ENCODE measurements around the gene GIMAP2.
"Not testable (repeated sequence)": the region's sequence is repeated elsewhere in the genome, so short reads cannot be mapped to it uniquely, and the experiment has no call there.

The GIMAP2 gene

GRCh38 chr7:150675714-150676113 lies 9.8 kb upstream of the GIMAP2 start:
- no peak overlapping the region for H3K4me3 ChIP-seq (ENCODE audit: low read depth, low read length)

DNA sequence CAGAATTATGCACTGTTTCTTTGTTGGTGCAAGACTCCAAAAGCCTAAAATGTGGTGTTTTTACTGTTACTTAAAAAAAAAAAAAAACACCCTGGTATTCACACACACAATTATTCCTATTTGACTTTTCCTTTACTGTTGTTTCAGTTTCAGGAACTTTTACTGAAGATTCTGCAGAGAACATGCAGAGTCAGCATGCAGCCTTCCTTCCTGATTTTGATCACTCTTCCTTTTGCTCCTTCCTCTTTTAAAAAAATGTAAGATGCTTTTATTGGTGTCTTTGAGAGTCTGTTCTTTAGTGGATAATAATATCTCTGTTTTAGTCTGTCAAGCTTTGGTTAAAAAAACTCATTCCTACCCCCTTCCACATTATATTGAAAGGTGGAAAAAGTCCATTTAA lies 9.2 kb upstream of the GIMAP2 start:
- H3K4me3 ChIP-seq (ENCODE audit: low read depth, low read length); DNase-seq (ENCODE audit: low read depth): not testable (repeated sequence)

More at GRCh38 chr7:150675714-150676113, 9.8 kb upstream of the GIMAP2 start:
- DNase-seq (ENCODE audit: low read depth): no peak

DNA sequence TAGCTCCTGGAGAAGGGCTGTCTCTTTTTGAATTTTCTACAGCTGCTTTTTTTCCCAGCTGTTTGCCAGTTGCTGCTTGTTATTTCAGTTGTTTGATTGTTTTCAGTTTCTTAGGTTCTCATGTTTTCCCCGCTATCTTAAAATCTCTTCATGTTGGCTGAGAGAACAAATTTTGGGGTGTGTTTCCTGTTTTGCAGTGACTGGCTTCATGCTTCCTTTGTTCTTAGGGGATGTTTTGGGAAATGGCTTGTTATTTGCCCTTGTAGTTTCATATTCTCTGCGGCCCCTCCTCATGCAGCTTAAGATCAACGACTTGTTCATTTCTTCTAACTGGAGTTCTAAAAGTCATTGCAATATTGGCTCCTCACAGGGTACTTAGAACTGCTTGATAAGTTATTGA lies 8.7 kb upstream of the GIMAP2 start:
- not testable (repeated sequence) for DNase-seq (ENCODE audit: low read depth); H3K4me3 ChIP-seq (ENCODE audit: low read depth, low read length)

GRCh38 chr7:150678601-150679000 lies 6.9 kb upstream of the GIMAP2 start:
- not testable (repeated sequence) for H3K4me3 ChIP-seq (ENCODE audit: low read depth, low read length); DNase-seq (ENCODE audit: low read depth)

DNA sequence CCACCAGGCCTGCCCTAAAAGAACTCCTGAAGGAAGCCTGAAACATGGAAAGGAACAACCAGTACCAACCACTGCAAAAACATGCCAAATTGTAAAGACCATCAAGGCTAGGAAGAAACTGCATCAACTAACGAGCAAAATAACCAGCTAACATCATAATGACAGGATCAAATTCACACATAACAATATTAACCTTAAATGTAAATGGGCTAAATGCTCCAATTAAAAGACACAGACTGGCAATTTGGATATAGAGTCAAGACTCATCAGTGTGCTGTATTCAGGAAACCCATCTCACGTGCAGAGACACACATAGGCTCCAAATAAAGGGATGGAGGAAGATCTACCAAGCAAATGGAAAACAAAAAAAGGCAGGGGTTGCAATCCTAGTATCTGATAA lies 5.1 kb upstream of the GIMAP2 start:
- not testable (repeated sequence) for H3K4me3 ChIP-seq (ENCODE audit: low read depth, low read length); DNase-seq (ENCODE audit: low read depth)

DNA sequence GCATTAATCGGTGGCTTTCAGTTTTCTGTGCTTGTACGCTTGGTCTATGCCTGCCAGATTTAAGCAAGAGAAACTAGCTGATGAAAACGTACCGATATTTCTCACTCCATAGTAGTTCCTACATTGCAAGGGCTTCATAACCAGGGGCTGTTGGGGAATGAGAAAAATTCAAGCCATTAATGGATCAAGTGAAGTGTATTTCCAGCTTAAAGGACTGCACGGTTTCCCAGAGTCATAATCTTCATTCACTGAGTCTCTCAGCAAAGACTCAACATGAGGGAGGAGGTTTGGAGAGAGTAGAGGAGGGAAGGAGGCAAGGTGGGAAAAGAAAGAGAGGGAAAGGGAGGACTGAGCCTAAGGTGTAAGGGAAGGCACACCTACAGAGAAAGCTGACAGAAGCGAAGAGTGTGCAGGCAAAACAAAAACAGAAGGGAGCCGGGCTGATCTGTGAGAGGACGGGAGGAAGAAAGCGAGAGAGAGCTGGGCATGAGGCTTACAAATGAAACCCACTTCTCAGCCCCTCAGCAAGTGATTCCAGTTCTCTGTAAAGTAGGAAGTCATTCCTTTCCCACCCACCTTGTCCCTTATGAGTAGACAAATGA lies 625 bp downstream of the GIMAP2 start:
- H3K4me3 ChIP-seq (ENCODE audit: low read depth, low read length): peak overlapping the region; percentile 33
- no peak for DNase-seq (ENCODE audit: low read depth)

- H3K4me3 ChIP-seq (ENCODE audit: low read depth, low read length): no peak overlapping the region
- DNase-seq (ENCODE audit: low read depth): no peak
Observed at GRCh38 chr7:150688630-150689029, 3.1 kb downstream of the GIMAP2 start.

- no peak for DNase-seq (ENCODE audit: low read depth)
- no peak overlapping the region for H3K4me3 ChIP-seq (ENCODE audit: low read depth, low read length)
Observed at GRCh38 chr7:150695654-150696053, 10.1 kb downstream of the GIMAP2 start.

DNA sequence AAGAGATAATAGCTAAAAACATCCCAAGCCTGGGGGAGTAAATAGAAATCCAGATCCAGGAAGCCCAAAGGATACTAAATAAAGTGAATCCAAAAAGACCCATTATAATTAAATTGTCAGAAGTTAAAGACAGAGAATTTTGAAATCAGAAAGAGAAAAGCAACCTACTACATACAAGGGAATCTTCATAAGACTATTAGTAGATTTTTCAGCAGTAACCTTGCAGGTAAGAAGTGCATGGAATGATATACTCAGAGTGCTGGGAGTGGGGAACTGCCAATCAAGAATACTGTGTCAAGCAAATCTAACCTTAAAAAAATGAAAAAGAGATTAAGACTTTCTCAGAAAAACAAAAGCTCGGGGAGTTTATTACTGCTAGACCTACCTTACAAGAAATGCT lies 17.7 kb downstream of the GIMAP2 start:
- H3K4me3 ChIP-seq (ENCODE audit: low read depth, low read length): no peak overlapping the region
- DNase-seq (ENCODE audit: low read depth): no peak

DNA sequence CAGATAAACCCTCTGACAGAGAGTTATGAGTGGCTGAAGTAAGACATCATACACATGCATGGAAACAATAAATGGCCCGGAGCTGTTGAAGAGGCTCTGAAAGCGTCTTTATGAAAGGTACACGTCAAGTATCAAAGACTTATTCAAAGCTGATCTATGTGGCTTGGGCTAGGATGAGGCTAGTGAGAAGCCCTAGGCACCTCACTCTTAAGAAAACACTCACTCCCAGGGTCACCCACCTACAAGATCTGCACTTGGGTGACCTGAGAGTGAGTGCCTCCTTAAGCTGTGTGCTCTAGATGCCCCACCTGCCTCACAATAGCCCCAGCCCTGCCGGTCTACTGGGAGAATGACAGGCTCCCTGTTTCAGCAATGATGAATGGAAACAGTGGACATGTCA lies 29.8 kb downstream of the GIMAP2 start:
- no peak for DNase-seq (ENCODE audit: low read depth)
- no peak overlapping the region for H3K4me3 ChIP-seq (ENCODE audit: low read depth, low read length)

- H3K4me3 ChIP-seq (ENCODE audit: low read depth, low read length): no peak overlapping the region
Observed at GRCh38 chr7:150715738-150716137, 30.2 kb downstream of the GIMAP2 start.

GRCh38 chr7:150716368-150716767 lies 30.9 kb downstream of the GIMAP2 start, which contains the start of gene GIMAP1:
TSS of gene GIMAP1 (plus strand) at chr7:150716613. CDS start at chr7:150719048, 2,435 bp downstream.
- no peak for DNase-seq (ENCODE audit: low read depth)
- no peak within 1 kb of the TSS for H3K4me3 ChIP-seq (ENCODE audit: low read depth, low read length)

More at GRCh38 chr7:150715738-150716137, 30.2 kb downstream of the GIMAP2 start:
- no peak for DNase-seq (ENCODE audit: low read depth)

GRCh38 chr7:150716939-150717338 lies 31.4 kb downstream of the GIMAP2 start:
- DNase-seq (ENCODE audit: low read depth): no peak
- no peak overlapping the region for H3K4me3 ChIP-seq (ENCODE audit: low read depth, low read length)

- no peak overlapping the region for H3K4me3 ChIP-seq (ENCODE audit: low read depth, low read length)
- DNase-seq (ENCODE audit: low read depth): no peak
Observed at GRCh38 chr7:150717814-150718420, 32.4 kb downstream of the GIMAP2 start.

DNA sequence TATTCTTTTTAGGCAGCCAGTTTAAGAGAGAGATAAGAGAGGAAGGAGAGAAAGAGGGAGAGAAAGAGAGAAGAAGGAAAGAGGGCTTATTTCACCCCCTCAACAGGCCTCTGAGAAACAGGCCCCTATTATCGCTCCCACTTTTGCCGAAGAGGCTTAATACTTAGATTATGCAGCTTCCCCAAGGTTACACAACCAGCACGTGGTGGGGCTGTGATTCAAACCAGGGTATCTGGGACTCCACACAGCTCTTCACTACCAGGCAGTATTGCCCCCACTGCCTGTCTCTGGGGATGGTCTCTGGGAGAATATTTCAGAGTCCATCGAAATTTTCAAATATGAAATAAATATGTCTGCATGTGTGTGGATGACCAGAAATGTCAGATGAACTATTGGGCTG lies 33.9 kb downstream of the GIMAP2 start:
- DNase-seq (ENCODE audit: low read depth): no peak
- no peak overlapping the region for H3K4me3 ChIP-seq (ENCODE audit: low read depth, low read length)

DNA sequence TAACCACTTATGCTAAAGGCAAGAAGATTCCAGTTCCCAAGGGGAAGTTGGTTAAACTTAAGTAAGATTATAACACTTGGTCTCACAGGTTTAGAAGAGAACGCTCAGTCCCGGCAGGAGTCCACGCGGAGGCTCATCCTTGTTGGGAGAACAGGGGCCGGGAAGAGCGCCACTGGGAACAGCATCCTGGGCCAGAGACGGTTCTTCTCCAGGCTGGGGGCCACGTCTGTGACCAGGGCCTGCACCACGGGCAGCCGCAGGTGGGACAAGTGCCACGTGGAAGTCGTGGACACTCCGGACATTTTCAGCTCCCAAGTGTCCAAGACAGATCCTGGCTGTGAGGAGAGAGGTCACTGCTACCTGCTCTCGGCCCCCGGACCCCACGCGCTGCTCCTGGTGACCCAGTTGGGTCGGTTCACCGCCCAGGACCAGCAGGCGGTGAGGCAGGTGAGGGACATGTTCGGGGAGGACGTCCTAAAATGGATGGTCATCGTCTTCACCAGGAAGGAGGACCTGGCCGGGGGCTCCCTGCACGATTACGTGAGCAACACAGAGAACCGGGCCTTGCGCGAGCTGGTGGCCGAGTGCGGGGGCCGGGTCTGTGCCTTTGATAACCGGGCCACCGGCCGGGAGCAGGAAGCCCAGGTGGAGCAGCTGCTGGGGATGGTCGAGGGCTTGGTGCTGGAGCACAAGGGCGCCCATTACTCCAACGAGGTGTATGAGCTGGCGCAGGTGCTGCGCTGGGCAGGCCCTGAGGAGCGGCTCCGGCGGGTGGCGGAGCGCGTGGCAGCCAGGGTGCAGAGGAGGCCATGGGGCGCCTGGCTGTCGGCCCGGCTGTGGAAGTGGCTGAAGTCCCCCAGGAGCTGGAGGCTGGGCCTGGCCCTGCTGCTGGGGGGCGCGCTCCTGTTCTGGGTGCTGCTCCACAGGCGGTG lies 34.7 kb downstream of the GIMAP2 start:
- DNase-seq (ENCODE audit: low read depth): no peak
- no peak overlapping the region for H3K4me3 ChIP-seq (ENCODE audit: low read depth, low read length)

GRCh38 chr7:150721970-150722373 lies 36.5 kb downstream of the GIMAP2 start:
- no peak for DNase-seq (ENCODE audit: low read depth)
- no peak overlapping the region for H3K4me3 ChIP-seq (ENCODE audit: low read depth, low read length)

- no peak for DNase-seq (ENCODE audit: low read depth)
- no peak overlapping the region for H3K4me3 ChIP-seq (ENCODE audit: low read depth, low read length)
Observed at GRCh38 chr7:150722431-150722931, 37.0 kb downstream of the GIMAP2 start.

GRCh38 chr7:150723467-150723866 lies 38.0 kb downstream of the GIMAP2 start:
- no peak overlapping the region for H3K4me3 ChIP-seq (ENCODE audit: low read depth, low read length)
- DNase-seq (ENCODE audit: low read depth): no peak

DNA sequence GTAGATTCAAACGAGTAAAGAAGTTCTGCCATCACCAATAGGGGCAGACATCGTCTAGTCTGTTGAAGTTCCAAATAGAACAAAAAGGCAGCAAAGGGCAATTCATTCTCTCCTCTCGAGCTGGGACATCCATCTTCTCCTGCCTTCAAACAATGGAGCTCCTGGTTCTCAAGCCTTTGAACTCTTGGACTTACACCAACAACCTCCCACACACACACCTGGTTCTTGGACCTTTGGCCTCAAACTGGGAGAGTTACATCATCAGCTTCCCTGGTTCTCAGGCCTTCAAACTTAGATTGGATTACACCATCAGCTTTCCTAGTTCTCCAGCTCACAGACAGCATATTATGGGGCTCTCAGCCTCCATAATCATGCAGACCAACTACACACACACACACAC lies 41.9 kb downstream of the GIMAP2 start:
- DNase-seq (ENCODE audit: low read depth): no peak

More for the DNA sequence above, 41.9 kb downstream of the GIMAP2 start:
- no peak overlapping the region for H3K4me3 ChIP-seq (ENCODE audit: low read depth, low read length)
